Activated CD4-positive, CD25-positive, alpha-beta regulatory T cell treated with anti-CD3 and anti-CD28 coated beads, Interleukin-2, amount 50 U/mL, for 24 hours (primary cell): ENCODE results near the gene CBX7.

Source experiments
- ATAC-seq, 2 donors: fragments of 150-1000 bp; cut with Tn5 transposase; one replicate each; pipeline ENCODE4 v1.10.0; 2021; ENCODE audit warnings: mild to moderate bottlenecking in 1 of 2, moderate library complexity in 1 of 2

Gene CBX7

DNA sequence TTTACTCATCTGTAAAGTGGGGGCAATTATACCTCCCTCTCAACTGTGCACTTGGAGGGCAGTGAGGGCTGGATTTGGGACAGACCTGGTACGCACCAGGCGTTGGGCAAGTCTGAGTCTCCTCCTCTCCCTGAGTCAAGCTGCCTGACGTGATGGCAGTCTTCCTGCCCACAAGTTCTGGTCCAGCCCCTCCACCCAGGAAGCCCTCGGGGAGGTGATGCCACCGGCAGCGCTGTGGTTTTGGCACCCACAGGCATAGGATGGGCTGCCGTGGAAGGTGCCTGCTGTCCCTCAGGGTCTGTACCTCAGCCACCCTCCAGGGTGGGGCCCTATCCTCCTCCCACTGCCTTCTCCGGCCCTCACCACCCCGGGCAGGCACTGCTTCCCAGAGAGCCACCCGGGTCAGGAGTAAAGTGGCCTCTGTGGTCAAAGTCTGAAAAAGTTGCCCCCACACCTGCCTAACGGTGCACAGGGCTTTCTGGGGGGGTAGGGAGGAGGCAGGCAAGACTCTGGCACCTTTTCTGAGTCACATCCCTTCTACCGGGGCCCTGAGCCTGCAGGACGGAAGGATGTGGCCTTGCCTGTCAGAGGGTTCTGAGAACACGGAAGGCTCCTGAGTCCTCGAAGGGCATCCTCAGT lies 61.9 kb downstream of the CBX7 start:
- peak; percentile 85 for ATAC-seq

DNA sequence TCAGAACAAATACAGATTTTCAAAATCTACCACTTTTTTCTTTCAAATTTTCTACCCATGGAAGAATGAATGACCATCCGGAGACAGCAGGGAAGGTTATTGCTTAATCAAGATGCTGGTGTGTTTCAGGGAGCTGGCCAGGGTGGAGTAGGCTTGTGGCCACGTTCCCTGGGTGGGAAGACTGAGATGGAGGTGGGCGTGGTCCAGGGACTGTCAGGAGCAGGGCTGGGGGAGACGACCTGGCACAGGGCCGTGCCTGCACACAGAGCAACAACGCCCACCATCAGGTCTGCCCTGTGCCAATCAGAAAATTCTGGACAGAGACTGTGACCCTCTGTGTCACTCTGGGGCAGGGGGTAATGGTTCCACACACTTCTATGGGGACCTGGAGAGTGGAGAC lies 62.6 kb downstream of the CBX7 start:
- ATAC-seq: no peak

DNA sequence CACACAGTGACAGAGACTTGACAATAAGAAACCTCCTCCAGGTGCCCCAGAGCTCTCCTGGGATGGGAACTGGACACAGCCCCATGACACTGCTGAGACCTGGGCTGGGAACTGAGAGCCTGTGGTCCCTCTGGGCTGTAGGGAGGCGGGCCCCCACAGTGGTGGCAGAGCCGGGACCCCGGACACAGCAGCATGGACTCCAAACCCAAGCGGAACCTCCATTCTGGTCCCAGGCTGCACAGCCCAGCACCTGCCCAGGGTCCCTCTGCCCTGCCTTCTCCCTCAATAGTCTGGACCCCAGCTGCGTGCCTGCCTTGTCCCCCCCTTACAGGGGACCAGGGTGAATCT lies 63.8 kb downstream of the CBX7 start:
- no peak for ATAC-seq

DNA sequence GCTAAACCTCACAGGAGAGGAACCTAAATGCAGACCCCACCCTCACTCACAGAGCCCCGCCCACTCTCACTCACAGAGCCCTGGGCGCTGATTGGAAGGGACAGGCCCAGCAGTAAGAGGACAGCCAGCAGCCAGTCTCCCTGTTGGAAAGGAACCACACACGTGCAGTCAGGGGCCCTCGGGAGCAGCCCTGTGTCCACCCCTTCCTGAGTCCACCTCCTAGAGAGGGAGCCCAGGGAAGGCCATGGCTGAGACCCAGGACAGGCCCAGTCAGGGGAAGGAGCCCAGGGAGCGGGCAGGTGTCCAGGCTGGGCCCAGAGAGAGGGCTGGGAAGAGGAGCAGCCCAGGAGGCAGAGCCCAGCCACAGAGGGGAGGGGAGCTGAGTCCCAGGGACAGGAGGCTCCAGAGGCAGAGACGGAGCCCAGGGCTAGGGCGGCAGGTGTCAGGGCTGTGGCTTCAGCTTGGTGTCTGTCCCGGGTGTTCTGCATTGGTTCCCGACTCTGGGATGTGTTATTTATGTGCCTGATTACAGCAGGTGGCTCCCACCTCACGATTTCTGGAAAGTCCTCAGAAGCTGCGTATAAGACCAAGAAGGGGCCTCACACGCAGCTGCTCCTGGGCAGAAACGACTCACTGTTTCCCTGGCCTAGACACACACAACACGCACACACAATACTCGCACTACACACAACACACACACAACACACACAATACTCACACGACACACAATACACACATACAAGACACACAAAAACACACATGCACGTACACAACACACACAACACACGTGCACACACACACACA lies 64.4 kb downstream of the CBX7 start:
- no peak for ATAC-seq

DNA sequence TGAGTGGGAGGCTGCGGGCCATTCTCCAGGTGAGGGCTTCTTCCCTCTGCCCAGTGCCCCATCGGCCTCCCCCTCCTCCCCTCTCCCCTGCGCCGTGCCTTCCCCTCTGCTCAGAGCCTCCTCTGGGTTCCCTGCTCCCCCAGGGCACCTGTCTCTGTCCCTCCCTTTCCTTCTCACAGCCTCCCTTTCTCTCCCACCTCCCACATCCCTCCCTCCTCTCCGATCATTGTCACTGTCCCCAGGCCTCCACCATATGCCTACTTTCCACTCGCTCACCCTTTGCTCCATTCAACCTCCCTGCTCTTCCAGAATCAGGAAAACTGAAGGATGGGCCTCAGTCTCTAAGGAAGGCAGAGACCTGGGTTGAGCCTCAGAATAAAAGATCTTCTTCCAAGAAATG lies 65.4 kb downstream of the CBX7 start:
- ATAC-seq: no peak

DNA sequence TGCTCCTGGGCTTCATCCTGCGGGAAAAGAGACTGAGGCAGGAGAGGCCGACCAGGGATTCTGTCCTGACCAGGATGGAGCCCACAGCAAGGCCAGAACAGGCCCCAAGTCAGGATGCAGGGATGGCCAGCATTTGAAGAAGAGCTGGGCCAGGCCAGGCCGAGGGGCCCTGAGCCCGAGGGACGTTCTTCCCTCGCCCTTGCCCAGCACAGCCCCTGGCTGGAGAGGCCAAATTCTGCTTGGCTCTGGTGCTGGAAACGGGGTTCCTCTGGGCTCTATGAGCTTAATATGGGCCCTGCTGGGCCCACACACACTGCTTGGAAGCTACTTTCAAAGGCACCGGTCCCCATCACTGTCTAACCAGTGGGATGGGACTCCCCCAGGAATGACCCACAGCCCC lies 67.8 kb downstream of the CBX7 start:
- no peak for ATAC-seq

DNA sequence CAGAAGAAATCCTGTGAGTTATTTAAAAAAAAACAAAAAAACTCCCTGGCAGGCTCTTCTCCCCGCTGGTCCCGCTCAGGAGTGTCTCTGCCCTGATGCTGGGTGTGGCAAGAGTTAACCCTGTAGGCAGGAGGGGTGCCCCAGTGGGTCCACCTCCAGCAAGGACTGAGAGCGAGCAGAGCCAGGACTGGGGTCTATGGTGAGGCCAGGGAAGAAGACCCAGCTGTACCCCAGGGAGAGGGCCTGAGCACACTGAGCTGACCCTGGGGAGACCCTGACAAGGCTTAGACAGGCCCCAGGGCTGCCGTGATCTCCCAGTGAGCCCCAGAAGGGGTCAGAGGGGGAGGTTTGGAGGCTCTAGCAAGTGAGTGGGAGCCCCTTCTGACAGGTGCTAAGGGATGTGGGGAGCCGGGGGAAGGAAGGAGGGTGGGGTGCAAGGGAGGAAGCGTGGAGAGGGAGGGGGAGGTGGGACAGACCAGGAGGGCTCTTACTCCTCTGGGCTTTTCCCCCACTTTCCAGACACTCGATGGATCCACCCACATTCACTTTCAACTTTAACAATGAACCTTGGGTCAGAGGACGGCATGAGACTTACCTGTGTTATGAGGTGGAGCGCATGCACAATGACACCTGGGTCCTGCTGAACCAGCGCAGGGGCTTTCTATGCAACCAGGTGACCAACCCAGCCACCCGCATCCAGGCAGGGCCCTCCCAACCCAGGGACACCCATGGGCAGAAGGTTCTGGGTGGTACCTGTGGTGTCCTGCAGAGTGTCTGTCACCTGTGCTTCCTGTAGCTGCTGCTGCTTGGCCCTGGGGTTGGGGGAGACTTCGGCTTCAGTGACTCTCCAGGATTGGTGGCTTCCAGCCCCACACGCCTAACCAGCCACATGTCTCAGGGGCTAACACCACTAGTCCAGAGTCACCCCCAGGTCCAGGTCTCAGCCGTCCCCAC lies 69.0 kb downstream of the CBX7 start:
- no peak for ATAC-seq

DNA sequence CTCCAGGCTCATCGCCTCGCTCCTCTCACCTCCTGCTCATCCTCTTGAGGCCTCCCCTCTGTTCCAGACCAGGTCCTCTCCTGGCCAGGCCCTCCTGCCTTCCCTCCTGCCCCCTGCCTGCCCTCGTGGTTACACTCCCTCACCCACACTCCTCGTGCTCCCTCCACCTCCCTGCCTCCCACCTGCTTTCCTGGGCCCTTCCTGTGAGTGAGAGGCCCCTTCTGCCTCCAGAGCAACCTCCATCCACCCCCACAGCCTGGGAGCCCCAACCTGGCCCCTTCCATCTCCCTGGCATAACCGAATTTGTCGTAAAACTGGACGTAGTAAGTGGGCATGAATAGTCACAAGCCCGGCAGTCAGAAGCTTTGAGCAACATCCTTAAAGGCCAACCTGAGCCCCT lies 70.9 kb downstream of the CBX7 start:
- ATAC-seq: no peak

DNA sequence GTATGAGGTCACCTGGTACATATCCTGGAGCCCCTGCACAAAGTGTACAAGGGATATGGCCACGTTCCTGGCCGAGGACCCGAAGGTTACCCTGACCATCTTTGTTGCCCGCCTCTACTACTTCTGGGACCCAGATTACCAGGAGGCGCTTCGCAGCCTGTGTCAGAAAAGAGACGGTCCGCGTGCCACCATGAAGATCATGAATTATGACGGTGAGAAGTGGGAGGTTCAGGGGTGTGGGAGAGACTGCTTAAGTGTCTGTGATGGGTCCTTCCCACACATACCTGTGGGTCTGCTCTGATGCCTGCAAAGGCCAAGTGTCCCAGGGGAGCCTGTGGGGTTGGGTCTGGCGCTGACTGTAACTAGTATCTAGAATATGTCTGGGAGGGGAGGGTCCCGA lies 71.5 kb downstream of the CBX7 start:
- no peak for ATAC-seq
